Measurements from ENCODE around the gene MYLK3.
"Not testable (repeated sequence)": the region's sequence is repeated elsewhere in the genome, so short reads cannot be mapped to it uniquely, and the experiment has no call there.

GRCh38 chr16:46784569-46784968, 36.4 kb upstream of the MYLK3 start:
- TF ChIP-seq, protein P1, sequence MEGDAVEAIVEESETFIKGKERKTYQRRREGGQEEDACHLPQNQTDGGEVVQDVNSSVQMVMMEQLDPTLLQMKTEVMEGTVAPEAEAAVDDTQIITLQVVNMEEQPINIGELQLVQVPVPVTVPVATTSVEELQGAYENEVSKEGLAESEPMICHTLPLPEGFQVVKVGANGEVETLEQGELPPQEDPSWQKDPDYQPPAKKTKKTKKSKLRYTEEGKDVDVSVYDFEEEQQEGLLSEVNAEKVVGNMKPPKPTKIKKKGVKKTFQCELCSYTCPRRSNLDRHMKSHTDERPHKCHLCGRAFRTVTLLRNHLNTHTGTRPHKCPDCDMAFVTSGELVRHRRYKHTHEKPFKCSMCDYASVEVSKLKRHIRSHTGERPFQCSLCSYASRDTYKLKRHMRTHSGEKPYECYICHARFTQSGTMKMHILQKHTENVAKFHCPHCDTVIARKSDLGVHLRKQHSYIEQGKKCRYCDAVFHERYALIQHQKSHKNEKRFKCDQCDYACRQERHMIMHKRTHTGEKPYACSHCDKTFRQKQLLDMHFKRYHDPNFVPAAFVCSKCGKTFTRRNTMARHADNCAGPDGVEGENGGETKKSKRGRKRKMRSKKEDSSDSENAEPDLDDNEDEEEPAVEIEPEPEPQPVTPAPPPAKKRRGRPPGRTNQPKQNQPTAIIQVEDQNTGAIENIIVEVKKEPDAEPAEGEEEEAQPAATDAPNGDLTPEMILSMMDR (conservative IDR thresholded peaks at IDR 0.05; ENCODE audit: low read length), result not testable (repeated sequence)
- TF ChIP-seq EZH2phosphoT487 (IDR thresholded peaks at IDR 0.05; ENCODE audit: borderline replicate concordance, low read depth, low read length), result not testable (repeated sequence)
